ENCODE results near the gene SERPINB2. TPM values are rescaled to one million over a fixed set of nuclear protein-coding genes. Genes with fewer than 3 reads are reported as not detected.

The SERPINB2 gene
- total and polyA plus RNA-seq, 4 experiments from 2014 or later, result 1.2 to 1.7 TPM; not detected in 2

DNA sequence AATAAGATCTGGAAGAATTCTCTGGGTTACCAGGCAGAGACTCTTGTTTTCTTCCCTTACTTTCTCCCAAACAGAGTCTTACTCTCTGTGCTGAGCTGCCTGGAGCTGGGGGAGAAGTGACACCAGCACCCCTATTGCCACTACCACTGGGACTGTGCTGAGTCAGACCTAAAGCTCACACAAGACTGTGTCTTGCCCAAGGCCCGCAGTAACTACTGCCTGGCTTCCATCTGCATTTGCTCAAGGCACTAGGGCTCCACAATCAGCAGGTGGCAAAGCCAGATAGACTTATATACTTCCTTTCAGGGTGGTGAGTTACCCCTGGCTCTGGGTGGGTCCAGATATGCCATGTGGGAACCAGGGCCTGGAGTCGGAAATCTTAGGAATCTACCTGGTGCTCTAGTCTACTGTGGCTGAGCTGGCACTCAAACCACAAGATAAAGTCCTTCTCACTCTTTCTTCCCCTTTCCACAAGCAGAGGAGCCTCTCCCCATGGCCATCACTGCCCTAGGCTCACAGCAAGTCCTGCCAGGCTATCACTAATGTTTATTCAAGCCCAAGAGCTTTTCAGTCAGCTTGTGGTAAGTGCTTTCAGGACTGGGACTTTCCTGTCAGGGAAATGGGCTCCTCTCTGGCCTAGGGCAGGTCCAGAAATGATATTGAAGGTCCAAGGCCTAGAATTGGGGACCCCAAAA is 27.6 kb upstream of the SERPINB2 start:
- CTCF ChIA-PET (ENCODE audit: partially characterized antibody), result no interaction called here

GRCh38 chr18:63860531-63860930 is 27.0 kb upstream of the SERPINB2 start:
- no peak for DNase-seq
- H3K9me3 Mint-ChIP-seq, result peaks cover 0 to 2% (median 0%) of the 10 kb centered on the region in 8 donors
- Histone ChIP-seq H3K4me3 (ENCODE audit: low read length in 2 of 2) (no peak overlapping the region), H3K36me3 (ENCODE audit: insufficient read depth, low read length) (no peaks in the 10 kb centered on the region), H3K27ac (ENCODE audit: low read depth, low read length) (no peak overlapping the region), H3K9me3 (ENCODE audit: control insufficient read depth in 1 of 2, low read length in 2 of 2) (no peaks in the 10 kb centered on the region), H3K27me3 (ENCODE audit: insufficient read depth, low read length) (no peaks in the 10 kb centered on the region), H3K4me1 (ENCODE audit: insufficient read depth, low read length) (no peaks in the 10 kb centered on the region)
- intact Hi-C loops (cut with micrococcal nuclease), result no loop called here
- H3K4me1 Mint-ChIP-seq, result no peaks in the 10 kb centered on the region
- ChIA-PET CTCF (ENCODE audit: partially characterized antibody) (no interaction called here), POLR2A (ENCODE audit: partially characterized antibody) (no interaction called here)
- no peak overlapping the region for H3K4me3 Mint-ChIP-seq
- H3K36me3 Mint-ChIP-seq, result no peaks in the 10 kb centered on the region
- H3K27me3 Mint-ChIP-seq, result peaks cover 0 to 5% of the 10 kb centered on the region in 2 donors
- no peak overlapping the region for H3K27ac Mint-ChIP-seq

More for the DNA sequence above, 27.6 kb upstream of the SERPINB2 start:
- no peak overlapping the region for H3K27ac ChIP-seq (ENCODE audit: low read depth, low read length)
- Mint-ChIP-seq H3K27ac (no peak overlapping the region), H3K4me3 (no peak overlapping the region), H3K36me3 (no peaks in the 10 kb centered on the region), H3K4me1 (no peaks in the 10 kb centered on the region), H3K27me3 (peaks cover 0 to 5% of the 10 kb centered on the region in 2 donors), H3K9me3 (peaks cover 0 to 4% (median 0%) of the 10 kb centered on the region in 8 donors)
- H3K4me1 ChIP-seq (ENCODE audit: insufficient read depth, low read length), result no peaks in the 10 kb centered on the region
- no peaks in the 10 kb centered on the region for H3K36me3 ChIP-seq (ENCODE audit: insufficient read depth, low read length)
- no peak for DNase-seq
- no peaks in the 10 kb centered on the region for H3K27me3 ChIP-seq (ENCODE audit: insufficient read depth, low read length)
- no peak overlapping the region for H3K4me3 ChIP-seq (ENCODE audit: low read length in 2 of 2)
- intact Hi-C loops (cut with micrococcal nuclease), result no loop called here
- POLR2A ChIA-PET (ENCODE audit: partially characterized antibody), result no interaction called here
- H3K9me3 ChIP-seq (ENCODE audit: control insufficient read depth in 1 of 2, low read length in 2 of 2), result no peaks in the 10 kb centered on the region

DNA sequence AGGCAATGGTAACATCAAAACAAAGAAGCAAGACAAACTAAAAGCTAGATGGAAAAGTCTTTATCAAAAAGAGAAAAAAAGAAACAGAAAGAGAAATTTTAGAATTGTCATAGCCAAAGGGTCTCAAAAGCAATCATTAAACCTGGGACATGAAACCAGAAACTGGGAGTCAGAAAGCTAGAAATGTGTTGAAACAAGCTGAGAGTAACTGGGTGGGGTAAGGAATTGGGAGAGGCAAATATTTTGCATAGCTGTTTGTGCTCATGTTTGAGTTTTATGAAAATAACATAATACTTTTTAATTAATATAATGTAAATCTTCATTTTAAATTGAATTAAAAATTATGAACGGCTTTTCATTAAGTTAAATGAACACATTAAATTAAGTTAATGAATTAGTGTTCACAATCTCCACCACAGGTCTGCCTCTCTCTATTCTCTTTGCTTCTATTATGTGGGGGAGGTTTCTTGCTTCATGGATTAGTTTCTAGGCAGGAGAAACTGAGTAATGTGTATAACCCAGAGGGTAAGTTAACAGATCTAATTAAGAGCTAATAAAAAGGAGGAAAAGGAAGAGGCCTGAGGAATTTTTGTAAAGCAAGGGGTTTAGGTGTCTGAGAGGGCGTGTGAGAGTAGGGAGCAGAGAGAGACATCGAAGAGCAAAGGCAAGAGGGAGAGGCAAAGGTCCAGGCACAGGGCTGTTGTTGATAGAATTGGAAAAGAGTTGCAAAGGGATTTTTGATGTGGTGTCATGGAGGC is 20.0 kb upstream of the SERPINB2 start:
- CTCF ChIA-PET (ENCODE audit: partially characterized antibody), result no interaction called here
- H3K27me3 Mint-ChIP-seq, result peaks cover 3 to 10% of the 10 kb centered on the region in 2 donors
- intact Hi-C loops (cut with micrococcal nuclease), result no loop called here

GRCh38 chr18:63868546-63868945 is 19.0 kb upstream of the SERPINB2 start:
- no peak for DNase-seq
- Mint-ChIP-seq H3K36me3 (no peaks in the 10 kb centered on the region), H3K27ac (no peak overlapping the region), H3K9me3 (no peaks in the 10 kb centered on the region), H3K4me3 (no peak overlapping the region), H3K4me1 (no peaks in the 10 kb centered on the region), H3K27me3 (peaks cover 4 to 11% of the 10 kb centered on the region in 2 donors)
- no peak overlapping the region for H3K4me3 ChIP-seq (ENCODE audit: low read length in 2 of 2)
- H3K4me1 ChIP-seq (ENCODE audit: insufficient read depth, low read length), result no peaks in the 10 kb centered on the region
- H3K27me3 ChIP-seq (ENCODE audit: insufficient read depth, low read length), result no peaks in the 10 kb centered on the region
- POLR2A ChIA-PET (ENCODE audit: partially characterized antibody), result no interaction called here
- no peaks in the 10 kb centered on the region for H3K36me3 ChIP-seq (ENCODE audit: insufficient read depth, low read length)
- CTCF ChIA-PET (ENCODE audit: partially characterized antibody), result no interaction called here
- intact Hi-C loops (cut with micrococcal nuclease), result no loop called here
- no peaks in the 10 kb centered on the region for H3K9me3 ChIP-seq (ENCODE audit: control insufficient read depth in 1 of 2, low read length in 2 of 2)
- no peak overlapping the region for H3K27ac ChIP-seq (ENCODE audit: low read depth, low read length)

More for the DNA sequence above, 20.0 kb upstream of the SERPINB2 start:
- Histone ChIP-seq H3K36me3 (ENCODE audit: insufficient read depth, low read length) (no peaks in the 10 kb centered on the region), H3K4me3 (ENCODE audit: low read length in 2 of 2) (no peak overlapping the region), H3K4me1 (ENCODE audit: insufficient read depth, low read length) (no peaks in the 10 kb centered on the region), H3K27me3 (ENCODE audit: insufficient read depth, low read length) (no peaks in the 10 kb centered on the region), H3K9me3 (ENCODE audit: control insufficient read depth in 1 of 2, low read length in 2 of 2) (no peaks in the 10 kb centered on the region), H3K27ac (ENCODE audit: low read depth, low read length) (no peak overlapping the region)
- no peaks in the 10 kb centered on the region for H3K9me3 Mint-ChIP-seq
- no peak for DNase-seq
- POLR2A ChIA-PET (ENCODE audit: partially characterized antibody), result no interaction called here
- H3K4me3 Mint-ChIP-seq, result no peak overlapping the region
- no peaks in the 10 kb centered on the region for H3K36me3 Mint-ChIP-seq
- no peaks in the 10 kb centered on the region for H3K4me1 Mint-ChIP-seq
- H3K27ac Mint-ChIP-seq, result no peak overlapping the region

DNA sequence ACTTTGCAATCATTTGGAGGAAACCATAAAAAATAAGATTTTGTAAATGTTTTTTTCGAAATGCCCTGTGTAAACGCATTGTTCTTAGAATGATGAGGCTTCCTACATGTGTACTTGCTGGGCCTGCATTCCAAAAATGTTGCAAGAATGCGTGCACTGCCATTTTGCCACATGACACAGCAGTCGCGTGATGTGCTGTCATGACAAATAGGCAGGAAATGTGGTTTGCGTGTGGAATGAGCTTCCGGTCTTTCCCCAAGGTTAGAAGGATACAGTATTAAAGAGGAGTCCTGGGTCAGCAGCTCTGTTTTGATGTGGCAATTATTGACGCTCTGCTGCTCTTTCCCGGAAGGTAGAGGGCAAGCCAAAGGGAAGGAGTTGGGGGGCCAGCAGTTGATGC is 18.1 kb upstream of the SERPINB2 start:
- no peaks in the 10 kb centered on the region for H3K36me3 ChIP-seq (ENCODE audit: insufficient read depth, low read length)
- H3K27me3 Mint-ChIP-seq, result peaks cover 4 to 11% of the 10 kb centered on the region in 2 donors
- no peaks in the 10 kb centered on the region for H3K9me3 ChIP-seq (ENCODE audit: control insufficient read depth in 1 of 2, low read length in 2 of 2)
- no peak overlapping the region for H3K4me3 Mint-ChIP-seq
- ChIA-PET CTCF (ENCODE audit: partially characterized antibody) (no interaction called here), POLR2A (ENCODE audit: partially characterized antibody) (no interaction called here)
- H3K36me3 Mint-ChIP-seq, result no peaks in the 10 kb centered on the region
- H3K27me3 ChIP-seq (ENCODE audit: insufficient read depth, low read length), result no peaks in the 10 kb centered on the region
- no peak overlapping the region for H3K27ac Mint-ChIP-seq
- intact Hi-C loops (cut with micrococcal nuclease), result no loop called here
- no peak for DNase-seq
- H3K4me3 ChIP-seq (ENCODE audit: low read length in 2 of 2), result no peak overlapping the region
- no peaks in the 10 kb centered on the region for H3K9me3 Mint-ChIP-seq
- no peaks in the 10 kb centered on the region for H3K4me1 Mint-ChIP-seq
- no peak overlapping the region for H3K27ac ChIP-seq (ENCODE audit: low read depth, low read length)
- H3K4me1 ChIP-seq (ENCODE audit: insufficient read depth, low read length), result no peaks in the 10 kb centered on the region

GRCh38 chr18:63869851-63870250 is 17.7 kb upstream of the SERPINB2 start:
- H3K9me3 ChIP-seq (ENCODE audit: control insufficient read depth in 1 of 2, low read length in 2 of 2), result no peaks in the 10 kb centered on the region
- ChIA-PET CTCF (ENCODE audit: partially characterized antibody) (no interaction called here), POLR2A (ENCODE audit: partially characterized antibody) (no interaction called here)
- no peak overlapping the region for H3K4me3 ChIP-seq (ENCODE audit: low read length in 2 of 2)
- no peak overlapping the region for H3K27ac ChIP-seq (ENCODE audit: low read depth, low read length)
- no peaks in the 10 kb centered on the region for H3K27me3 ChIP-seq (ENCODE audit: insufficient read depth, low read length)
- H3K27me3 Mint-ChIP-seq, result peaks cover 4 to 11% of the 10 kb centered on the region in 2 donors
- H3K36me3 ChIP-seq (ENCODE audit: insufficient read depth, low read length), result no peaks in the 10 kb centered on the region
- H3K27ac Mint-ChIP-seq, result no peak overlapping the region
- intact Hi-C loops (cut with micrococcal nuclease), result no loop called here
- H3K36me3 Mint-ChIP-seq, result no peaks in the 10 kb centered on the region
- DNase-seq, result no peak
- H3K9me3 Mint-ChIP-seq, result no peaks in the 10 kb centered on the region
- no peaks in the 10 kb centered on the region for H3K4me1 ChIP-seq (ENCODE audit: insufficient read depth, low read length)
- no peak overlapping the region for H3K4me3 Mint-ChIP-seq
- H3K4me1 Mint-ChIP-seq, result no peaks in the 10 kb centered on the region

DNA sequence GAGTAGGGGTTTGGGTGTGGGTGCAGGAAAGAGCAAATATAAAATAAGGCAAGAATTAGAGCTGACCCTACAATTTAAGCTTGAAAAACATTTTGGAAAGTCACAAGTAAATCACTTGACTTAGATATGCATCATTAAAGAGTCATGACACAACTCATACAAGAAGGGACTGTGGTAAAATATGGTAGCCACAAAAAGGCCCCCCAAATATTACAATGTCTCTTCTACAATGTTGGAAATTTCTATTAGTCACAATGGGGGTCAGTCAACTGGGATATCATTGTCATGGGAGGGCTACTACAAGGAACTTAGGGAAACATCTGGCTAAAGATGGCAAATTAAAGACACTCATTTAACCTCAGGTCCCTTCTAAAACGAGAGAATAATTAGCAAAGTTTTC is 15.7 kb upstream of the SERPINB2 start:
- intact Hi-C loops (cut with micrococcal nuclease), result no loop called here
- Mint-ChIP-seq H3K27me3 (peaks cover 4 to 13% of the 10 kb centered on the region in 2 donors), H3K9me3 (peaks cover 0 to 2% (median 0%) of the 10 kb centered on the region in 8 donors), H3K4me3 (no peak overlapping the region), H3K36me3 (no peaks in the 10 kb centered on the region), H3K4me1 (no peaks in the 10 kb centered on the region), H3K27ac (no peak overlapping the region)
- Histone ChIP-seq H3K4me1 (ENCODE audit: insufficient read depth, low read length) (no peaks in the 10 kb centered on the region), H3K27ac (ENCODE audit: low read depth, low read length) (no peak overlapping the region), H3K9me3 (ENCODE audit: control insufficient read depth in 1 of 2, low read length in 2 of 2) (no peaks in the 10 kb centered on the region), H3K27me3 (ENCODE audit: insufficient read depth, low read length) (no peaks in the 10 kb centered on the region), H3K4me3 (ENCODE audit: low read length in 2 of 2) (no peak overlapping the region), H3K36me3 (ENCODE audit: insufficient read depth, low read length) (no peaks in the 10 kb centered on the region)
- ChIA-PET POLR2A (ENCODE audit: partially characterized antibody) (no interaction called here), CTCF (ENCODE audit: partially characterized antibody) (no interaction called here)
- no peak for DNase-seq
